Right atrium auricular region (tissue), 2 donors: ENCODE measurements around the gene MS4A15. TPM values are rescaled to one million over a fixed set of nuclear protein-coding genes. Genes with fewer than 3 reads are reported as not detected.

ENCODE experiments used
- DNase-seq: peaks from one replicate; pipeline ENCODE4 v3.0.0-alpha.2; 2019; ENCODE audit warnings: low spot score
- H3K27ac ChIP-seq, 2 donors: fragments of 200-600 bp; sonication (generic); 1 replicate in 1 of 2; 2 replicates in 1 of 2; pipeline ENCODE4 v1.5.1; 2016 to 2019
- H3K27me3 ChIP-seq, 2 donors: fragments of 200-600 bp; sonication (generic); one replicate each; pipeline versions ENCODE4 v1.5.1 to v1.6.0; 2017 to 2019
- H3K36me3 ChIP-seq: fragments of 200-600 bp; sonication (generic); one replicate; pipeline ENCODE4 v1.5.1; 2016
- H3K4me1 ChIP-seq, 2 donors: fragments of 200-600 bp; sonication (generic); one replicate each; pipeline versions ENCODE4 v1.5.1 to v1.6.0; 2017 to 2019
- H3K4me3 ChIP-seq, 2 donors: fragments of 200-600 bp; sonication (generic); 1 replicate in 1 of 2; 2 replicates in 1 of 2; pipeline ENCODE4 v1.5.1; 2017 to 2019; ENCODE audit warnings: mild to moderate bottlenecking in 1 of 2, moderate library complexity in 1 of 2
- H3K9me3 ChIP-seq, 2 donors: fragments of 200-600 bp; sonication (generic); one replicate each; pipeline ENCODE4 v1.5.1; 2019
- total RNA-seq, 2 donors: library from RNA; depleted of rRNA; stranded (reverse); fragments of >200 nt; gene quantifications; one replicate each; pipeline ENCODE4 v1.1.0, GENCODE V29; 2016
- TF ChIP-seq, protein P1 (sequence below), 2 donors: fragments of 200-600 bp; sonication (generic); IDR thresholded peaks; one replicate each; pipeline ENCODE4 v1.5.1; 2019; ENCODE audit warnings: antibody characterized with exemption in 2 of 2

MS4A15 gene
- total RNA-seq, 2 donors from 2014 or later, result not detected

GRCh38 chr11:60785136-60785535, 28.5 kb downstream of the MS4A15 start, which contains the start of gene MS4A10:
Gene MS4A10, plus strand, starts transcription at chr11:60785333. Its CDS starts 5,003 bp downstream, at chr11:60790336.
- TF ChIP-seq, protein P1, sequence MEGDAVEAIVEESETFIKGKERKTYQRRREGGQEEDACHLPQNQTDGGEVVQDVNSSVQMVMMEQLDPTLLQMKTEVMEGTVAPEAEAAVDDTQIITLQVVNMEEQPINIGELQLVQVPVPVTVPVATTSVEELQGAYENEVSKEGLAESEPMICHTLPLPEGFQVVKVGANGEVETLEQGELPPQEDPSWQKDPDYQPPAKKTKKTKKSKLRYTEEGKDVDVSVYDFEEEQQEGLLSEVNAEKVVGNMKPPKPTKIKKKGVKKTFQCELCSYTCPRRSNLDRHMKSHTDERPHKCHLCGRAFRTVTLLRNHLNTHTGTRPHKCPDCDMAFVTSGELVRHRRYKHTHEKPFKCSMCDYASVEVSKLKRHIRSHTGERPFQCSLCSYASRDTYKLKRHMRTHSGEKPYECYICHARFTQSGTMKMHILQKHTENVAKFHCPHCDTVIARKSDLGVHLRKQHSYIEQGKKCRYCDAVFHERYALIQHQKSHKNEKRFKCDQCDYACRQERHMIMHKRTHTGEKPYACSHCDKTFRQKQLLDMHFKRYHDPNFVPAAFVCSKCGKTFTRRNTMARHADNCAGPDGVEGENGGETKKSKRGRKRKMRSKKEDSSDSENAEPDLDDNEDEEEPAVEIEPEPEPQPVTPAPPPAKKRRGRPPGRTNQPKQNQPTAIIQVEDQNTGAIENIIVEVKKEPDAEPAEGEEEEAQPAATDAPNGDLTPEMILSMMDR (IDR thresholded peaks at IDR 0.05), result no peak
- Histone ChIP-seq H3K4me3 (no peak within 1 kb of the TSS), H3K4me1 (peaks cover 0 to 19% of the 10 kb centered on the region in 2 donors), H3K9me3 (no peaks in the 10 kb centered on the region), H3K36me3 (no peaks in the 10 kb centered on the region), H3K27ac (no peak within 1 kb of the TSS), H3K27me3 (no peaks in the 10 kb centered on the region)
- DNase-seq, result no peak

- H3K4me1 ChIP-seq, result peaks cover 0 to 19% of the 10 kb centered on the region in 2 donors
- no peak overlapping the region for H3K27ac ChIP-seq
- no peaks in the 10 kb centered on the region for H3K36me3 ChIP-seq
- H3K27me3 ChIP-seq, result no peaks in the 10 kb centered on the region
- no peak for DNase-seq
- no peak overlapping the region for H3K4me3 ChIP-seq
- H3K9me3 ChIP-seq, result no peaks in the 10 kb centered on the region
- TF ChIP-seq, protein P1 (IDR thresholded peaks at IDR 0.05), result no peak
Observed at GRCh38 chr11:60785806-60786361, 29.2 kb downstream of the MS4A15 start.

- Histone ChIP-seq H3K27me3 (no peaks in the 10 kb centered on the region), H3K27ac (peak overlapping the region in 1 of 2 donors; percentile 11), H3K4me1 (peaks cover 0 to 19% of the 10 kb centered on the region in 2 donors), H3K9me3 (no peaks in the 10 kb centered on the region), H3K36me3 (no peaks in the 10 kb centered on the region), H3K4me3 (no peak overlapping the region)
- peak; percentile 64 for DNase-seq
- TF ChIP-seq, protein P1 (IDR thresholded peaks at IDR 0.05), result no peak
Observed at GRCh38 chr11:60786811-60787567, 30.3 kb downstream of the MS4A15 start.

DNA sequence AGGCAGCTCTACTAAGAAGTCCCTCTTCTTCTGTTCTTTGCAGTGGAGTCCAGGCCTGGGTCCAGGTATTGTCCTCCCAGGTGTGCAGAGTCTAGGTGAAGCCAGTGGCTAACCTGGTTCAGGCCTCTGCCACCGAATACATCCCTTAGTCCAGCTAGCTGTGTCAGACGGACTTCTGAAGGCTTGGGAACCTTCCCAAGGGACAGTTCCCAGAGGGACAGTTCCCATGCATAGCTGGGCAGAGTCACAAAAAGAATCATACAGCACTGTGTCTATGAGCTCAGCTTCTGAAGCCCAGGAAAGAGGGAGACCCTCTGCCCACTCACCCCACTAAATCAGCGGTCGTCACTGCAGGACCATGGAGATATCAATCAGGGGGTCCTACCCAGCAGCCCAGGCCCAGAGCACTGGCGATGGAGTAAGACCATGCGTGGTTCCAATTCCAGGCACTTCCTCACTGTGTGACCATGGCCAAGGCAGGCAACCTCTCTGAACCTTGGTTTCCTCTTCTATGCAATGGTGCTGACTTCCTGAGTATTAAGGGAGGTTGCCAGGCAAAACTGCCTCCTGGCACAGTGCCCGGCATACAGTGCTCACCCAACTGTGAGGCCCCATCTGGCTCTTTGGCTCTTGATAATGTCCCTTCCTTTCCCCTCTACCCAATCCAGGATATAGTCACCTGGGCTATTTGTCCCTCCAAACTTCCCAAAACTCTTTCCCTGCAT, 31.9 kb downstream of the MS4A15 start:
- no peaks in the 10 kb centered on the region for H3K27me3 ChIP-seq
- TF ChIP-seq, protein P1 (IDR thresholded peaks at IDR 0.05), result no peak
- H3K9me3 ChIP-seq, result no peaks in the 10 kb centered on the region
- no peak for DNase-seq
- no peaks in the 10 kb centered on the region for H3K36me3 ChIP-seq
- peaks cover 0 to 19% of the 10 kb centered on the region in 2 donors for H3K4me1 ChIP-seq
- H3K4me3 ChIP-seq, result no peak overlapping the region
- no peak overlapping the region for H3K27ac ChIP-seq

DNA sequence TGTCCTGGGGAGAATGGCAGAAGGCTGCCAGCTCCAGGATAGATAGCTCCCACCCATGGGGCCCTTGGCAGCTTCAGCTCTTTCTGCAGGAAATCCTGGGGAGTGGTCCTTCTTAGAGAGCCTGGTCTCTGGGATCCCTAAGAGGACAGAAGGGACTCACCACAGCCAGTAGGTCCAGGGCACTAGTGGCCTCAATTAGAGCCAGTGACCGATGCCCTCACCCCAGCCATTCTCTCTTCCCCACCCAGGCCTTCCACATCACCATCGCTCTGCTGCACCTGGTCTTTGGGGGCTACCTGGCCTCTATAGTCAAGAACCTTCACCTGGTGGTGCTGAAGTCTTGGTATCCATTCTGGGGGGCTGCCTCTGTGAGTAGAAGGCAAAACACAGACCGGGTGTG, 34.1 kb downstream of the MS4A15 start:
- TF ChIP-seq, protein P1 (IDR thresholded peaks at IDR 0.05), result no peak
- Histone ChIP-seq H3K27ac (no peak overlapping the region), H3K4me3 (no peak overlapping the region), H3K4me1 (peaks cover 0 to 18% of the 10 kb centered on the region in 2 donors), H3K9me3 (no peaks in the 10 kb centered on the region), H3K36me3 (no peaks in the 10 kb centered on the region), H3K27me3 (no peaks in the 10 kb centered on the region)
- DNase-seq, result no peak
